NCI-H1694 (cell line): ENCODE measurements around the gene ANXA3.
A peak's percentile ranks its signal among the peaks of the same experiment; 100 is the strongest.
"Not testable (repeated sequence)": the region's sequence is repeated elsewhere in the genome, so short reads cannot be mapped to it uniquely, and the experiment has no call there.

Experiments
- DNase-seq: peaks from one replicate; lab custom pipeline; 2025; lab: John Stamatoyannopoulos, UW

Gene ANXA3

DNA sequence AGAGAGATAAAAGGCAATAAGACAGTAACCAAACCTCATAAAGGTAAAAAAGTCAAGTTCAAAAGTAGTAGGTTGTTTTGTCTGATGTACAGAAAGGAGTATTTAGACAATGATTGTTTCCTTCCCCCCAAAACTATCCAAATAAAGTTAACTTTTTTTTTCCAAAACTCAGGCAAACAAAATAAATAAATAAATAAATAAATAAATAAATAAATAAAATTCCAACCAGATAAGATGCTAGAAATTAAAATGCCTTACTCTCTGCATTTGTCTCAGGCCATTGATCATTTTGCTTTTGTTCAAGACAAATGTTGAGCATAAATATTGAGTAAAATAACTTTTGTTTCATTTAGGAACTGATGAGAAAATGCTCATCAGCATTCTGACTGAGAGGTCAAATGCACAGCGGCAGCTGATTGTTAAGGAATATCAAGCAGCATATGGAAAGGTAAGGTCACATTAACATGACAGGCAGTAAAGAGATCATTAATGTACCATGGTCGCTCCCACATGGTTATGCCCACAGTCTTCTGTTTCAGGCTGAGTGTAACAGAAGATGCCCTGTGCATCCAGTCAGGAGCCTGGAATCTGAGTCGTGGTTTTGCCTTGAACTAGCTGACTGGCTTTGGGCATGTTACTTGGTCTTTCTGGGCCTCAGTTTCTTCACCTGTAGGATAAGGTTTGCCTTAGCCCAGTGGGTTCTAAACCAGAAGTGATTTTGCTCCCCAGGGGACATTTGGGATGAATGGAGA, 27.3 kb downstream of the ANXA3 start:
- no peak for DNase-seq

GRCh38 chr4:78581618-78582017, 30.0 kb downstream of the ANXA3 start:
- DNase-seq, result no peak

GRCh38 chr4:78584863-78585547, 33.4 kb downstream of the ANXA3 start:
- no peak for DNase-seq

DNA sequence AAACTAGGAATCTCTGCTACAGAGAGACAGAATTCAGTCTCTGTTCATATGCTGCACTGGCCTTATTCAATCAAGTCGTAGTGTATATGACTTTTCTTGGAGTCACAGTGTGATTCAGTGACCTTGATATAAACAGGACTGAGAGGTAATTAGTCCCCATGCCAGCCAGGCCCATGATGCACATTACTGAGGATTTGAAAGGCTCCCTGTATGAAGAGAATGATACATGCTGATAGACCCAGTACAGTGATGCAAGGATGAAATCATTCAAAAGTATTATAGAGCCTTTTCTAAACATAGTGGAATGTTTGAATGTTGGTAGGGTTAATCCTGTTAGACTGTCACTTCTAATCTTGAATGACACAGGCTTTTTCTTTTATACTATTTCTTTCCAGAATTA, 34.1 kb downstream of the ANXA3 start:
- DNase-seq, result no peak

DNA sequence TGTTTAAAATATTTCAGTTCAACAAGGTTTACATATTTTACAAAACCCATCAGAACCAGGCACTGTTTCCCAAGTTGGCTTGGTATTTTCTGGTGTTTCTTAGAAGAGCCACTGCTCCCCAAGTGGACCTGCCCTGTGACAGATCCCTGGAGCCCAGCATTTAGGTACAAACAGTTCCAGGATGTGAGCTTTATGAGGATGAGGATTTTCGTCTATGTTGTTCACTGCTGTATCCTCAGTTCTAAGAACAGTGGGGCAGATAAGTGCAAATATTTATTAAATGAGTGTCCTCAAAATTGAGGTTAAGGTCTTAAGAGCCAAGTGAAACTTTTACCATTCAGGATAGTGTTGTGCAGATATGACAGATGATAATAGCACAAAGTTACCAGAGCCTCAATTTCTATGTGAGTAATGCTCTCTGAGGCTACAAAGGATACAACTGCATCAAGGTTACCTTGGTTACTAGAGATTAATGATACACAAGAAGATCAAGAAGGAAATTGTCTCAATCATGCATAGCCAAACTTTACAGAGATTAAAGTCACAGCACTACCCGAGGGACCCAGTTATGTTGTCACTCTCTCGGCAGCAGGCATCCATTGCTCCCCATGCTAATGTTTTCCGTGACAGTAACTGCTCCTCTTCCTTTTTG, 37.5 kb downstream of the ANXA3 start:
- no peak for DNase-seq

DNA sequence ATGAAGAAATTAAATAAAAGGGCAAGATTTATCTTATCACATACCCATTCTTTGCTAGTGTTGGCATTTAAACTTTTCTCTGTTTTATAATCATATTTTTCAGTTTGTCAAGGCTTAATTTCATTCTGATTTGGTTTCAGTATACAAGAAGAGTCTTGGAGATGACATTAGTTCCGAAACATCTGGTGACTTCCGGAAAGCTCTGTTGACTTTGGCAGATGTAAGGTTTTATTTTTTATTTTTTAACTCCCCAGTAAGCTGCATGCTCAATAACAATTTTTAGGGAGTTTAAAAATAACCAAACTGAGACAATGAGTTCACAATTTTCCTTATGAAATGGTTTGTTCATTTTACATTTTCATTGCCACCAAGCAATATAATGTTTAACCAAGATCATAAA, 39.8 kb downstream of the ANXA3 start:
- DNase-seq, result no peak

- no peak for DNase-seq
Measured at GRCh38 chr4:78592088-78592783, 40.7 kb downstream of the ANXA3 start.

- DNase-seq, result no peak
Measured at GRCh38 chr4:78596111-78596742, 44.7 kb downstream of the ANXA3 start.

DNA sequence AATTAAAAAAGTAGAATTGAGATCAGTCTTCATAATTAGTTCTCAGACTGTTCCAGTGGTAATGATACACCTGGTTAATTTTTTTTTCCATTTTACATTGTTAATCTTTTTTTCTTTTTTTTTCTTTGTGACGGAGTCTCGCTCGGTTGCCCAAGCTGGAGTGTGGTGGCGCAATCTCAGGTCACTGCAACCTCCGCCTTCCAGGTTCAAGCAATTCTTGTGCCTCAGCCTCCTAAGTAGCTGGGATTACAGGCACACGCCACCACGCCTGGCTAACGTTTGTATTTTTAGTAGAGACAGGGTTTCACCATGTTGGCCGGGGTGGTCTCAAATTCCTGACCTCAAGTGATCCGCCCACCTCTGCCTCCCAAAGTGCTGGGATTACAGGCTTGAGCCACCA, 46.9 kb downstream of the ANXA3 start:
- DNase-seq, result not testable (repeated sequence)

DNA sequence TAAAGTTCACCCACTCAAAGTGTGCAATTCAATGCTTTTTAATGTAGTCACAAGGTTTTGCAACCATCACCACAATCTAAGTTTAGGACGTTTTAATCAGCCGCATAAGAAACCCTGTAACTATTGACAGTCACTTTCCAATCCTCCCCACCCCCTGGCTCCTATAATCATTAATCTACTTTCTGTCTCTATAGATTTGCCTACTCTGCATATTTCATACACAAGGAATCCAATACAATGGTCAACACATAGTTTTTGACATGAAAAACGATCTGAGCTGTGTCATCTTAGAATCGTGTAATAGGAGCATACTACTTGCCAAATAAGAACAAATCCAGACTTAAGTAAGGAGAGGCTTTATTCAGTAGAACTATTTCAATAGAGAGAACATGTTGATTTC, 47.6 kb downstream of the ANXA3 start:
- DNase-seq, result no peak

GRCh38 chr4:78599931-78600375, 48.4 kb downstream of the ANXA3 start:
- DNase-seq, result no peak

DNA sequence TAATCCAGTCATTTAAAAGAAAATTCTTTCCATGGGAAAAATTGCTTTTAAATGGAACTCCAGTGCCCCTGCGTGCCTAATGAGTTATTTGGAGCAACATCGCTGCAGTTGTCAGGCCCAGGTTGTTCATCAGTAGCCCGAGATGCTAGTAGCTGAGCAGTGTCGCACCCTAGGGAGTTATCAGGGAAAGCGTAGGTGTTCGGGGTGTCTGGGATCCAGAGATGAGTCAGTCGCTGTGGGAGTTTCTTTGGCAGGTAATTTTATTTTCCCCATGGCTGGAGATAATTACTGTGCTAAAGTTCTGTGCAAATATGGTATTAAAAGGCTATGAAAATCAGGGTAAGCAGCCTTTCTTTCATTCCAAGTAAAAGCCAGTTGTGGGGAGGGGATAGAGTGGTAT, 49.4 kb downstream of the ANXA3 start:
- no peak for DNase-seq

DNA sequence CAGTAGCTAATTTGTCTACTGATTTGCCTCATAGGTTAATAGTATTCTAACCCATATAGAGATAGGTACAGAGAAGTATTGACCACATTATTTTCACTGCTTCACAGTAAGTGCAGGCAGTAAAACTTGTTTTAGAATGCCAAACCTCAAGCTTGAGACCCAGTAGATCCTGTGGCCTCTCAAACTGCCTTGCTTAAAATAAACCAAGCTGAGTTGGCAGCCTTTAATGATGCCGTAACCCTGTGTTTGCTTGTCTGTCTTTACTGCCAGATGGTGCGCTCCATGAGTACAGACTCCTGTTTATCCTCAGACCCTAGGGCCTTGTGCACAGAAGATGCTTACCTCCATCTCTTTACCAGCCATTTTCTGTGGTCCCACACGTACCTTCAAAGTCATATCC, 50.8 kb downstream of the ANXA3 start:
- DNase-seq, result peak; percentile 53

- no peak for DNase-seq
Measured at GRCh38 chr4:78603384-78603783, 51.8 kb downstream of the ANXA3 start.

DNA sequence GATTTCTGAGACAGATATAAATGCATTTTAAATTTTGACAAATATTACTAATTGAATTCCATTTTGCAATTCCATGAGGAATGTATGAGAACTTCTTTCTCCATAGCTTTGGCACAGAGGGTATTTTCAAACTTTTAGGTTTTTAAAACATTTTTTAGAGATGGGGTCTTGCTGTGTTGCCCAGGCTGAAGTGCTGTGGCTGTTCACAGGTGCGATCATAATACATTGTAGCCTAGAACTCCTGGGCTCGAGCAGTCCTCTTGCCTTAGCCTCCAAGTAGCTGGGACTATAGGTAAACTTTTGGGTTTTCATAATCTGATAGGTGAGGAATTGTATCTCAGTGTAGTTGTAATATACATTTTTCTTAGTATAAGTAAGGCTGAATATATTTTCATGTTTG, 53.4 kb downstream of the ANXA3 start:
- DNase-seq, result no peak

- no peak for DNase-seq
Measured at GRCh38 chr4:78606035-78606434, 54.5 kb downstream of the ANXA3 start.

DNA sequence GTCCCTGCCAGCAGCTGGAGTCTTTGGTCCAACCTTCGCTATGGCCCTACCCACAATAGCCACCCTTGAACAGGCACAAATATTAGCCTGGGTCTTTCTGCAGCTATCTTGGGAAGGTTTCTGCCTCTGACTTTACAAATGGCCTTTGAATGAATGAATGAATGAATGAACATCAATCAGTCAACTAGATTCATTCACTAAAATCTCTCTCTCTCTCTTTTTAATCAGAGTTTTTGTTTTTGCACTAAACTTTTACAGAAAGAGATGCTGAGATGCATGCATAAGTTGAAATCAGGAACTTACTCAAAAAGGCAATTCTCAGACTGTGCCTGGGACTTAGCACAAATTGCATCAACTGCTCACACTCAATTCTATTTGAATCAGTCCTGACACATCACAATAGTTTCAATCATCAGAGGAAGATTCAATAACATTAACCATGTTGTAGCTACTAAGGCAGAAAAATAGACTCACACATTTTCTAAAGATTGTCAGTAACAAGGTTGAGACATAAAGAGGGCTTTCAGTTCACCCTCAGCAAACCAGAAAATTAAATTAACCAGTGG, 55.0 kb downstream of the ANXA3 start:
- no peak for DNase-seq

GRCh38 chr4:78608684-78609083, 57.1 kb downstream of the ANXA3 start:
- DNase-seq, result no peak

DNA sequence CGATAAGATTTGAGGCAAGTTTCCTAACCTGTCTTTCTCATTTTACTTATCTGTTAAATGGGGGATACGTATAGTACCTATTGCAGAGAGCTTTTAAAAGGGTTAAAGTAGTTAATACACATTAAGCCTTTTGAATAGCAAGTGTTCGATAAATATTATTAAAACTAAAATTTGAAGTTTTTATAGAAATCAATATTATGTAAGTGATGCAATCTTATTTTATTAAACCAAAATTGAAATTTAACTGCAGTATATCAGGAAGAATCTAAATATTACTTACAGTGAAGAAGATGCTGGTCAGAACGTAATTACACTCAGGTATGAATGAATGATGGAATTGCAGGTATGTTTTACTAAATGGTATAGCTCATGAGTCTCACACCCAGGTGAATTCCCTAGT, 58.0 kb downstream of the ANXA3 start:
- DNase-seq, result no peak

DNA sequence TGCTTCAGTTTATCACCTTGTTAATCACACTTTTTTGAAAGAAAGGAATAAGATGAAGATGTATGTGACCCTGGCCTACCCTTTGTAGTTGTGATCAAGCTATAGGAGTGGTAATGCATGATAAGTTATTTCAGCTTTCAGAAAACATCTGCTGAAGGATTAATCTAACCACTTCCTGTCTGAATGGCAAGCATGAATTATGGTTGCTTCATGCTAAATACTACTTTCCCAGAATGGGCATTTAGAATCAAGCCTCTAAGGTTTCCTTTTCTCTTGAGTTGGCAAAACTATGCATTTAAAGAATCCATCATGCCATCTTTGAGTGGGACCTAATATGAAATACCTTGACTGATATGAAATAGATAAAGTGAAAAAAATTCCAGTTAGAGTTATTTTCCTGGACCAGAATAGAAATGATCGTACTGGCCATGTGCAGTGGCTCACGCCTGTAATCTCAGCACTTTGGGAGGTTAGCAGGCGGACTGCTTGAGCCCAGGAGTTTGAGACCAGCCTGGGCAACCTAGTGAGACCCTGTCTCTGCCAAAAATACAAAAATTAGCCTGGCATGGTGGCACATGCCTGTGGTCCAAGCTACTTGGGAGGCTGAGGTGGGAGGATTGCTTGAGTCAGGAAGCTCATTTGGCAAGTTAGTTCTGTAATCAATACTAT, 59.1 kb downstream of the ANXA3 start:
- no peak for DNase-seq

- DNase-seq, result no peak
Measured at GRCh38 chr4:78611215-78611558, 59.6 kb downstream of the ANXA3 start.
